Psoas muscle (tissue), 8 donors: ENCODE results near the gene GLB1L. TPM values are rescaled to one million over a fixed set of nuclear protein-coding genes. Genes with fewer than 3 reads are reported as not detected.

Experiments
- ATAC-seq, 4 donors: fragments of 200-7000 bp; cut with Tn5 transposase; one replicate each; pipeline ENCODE4 v1.9.1; 2020; ENCODE audit warnings: moderate library complexity in 3 of 4, mild to moderate bottlenecking in 2 of 4
- DNase-seq, 2 donors: peaks; one replicate each; pipeline ENCODE4 v3.0.0-alpha.2; 2020
- H3K27ac ChIP-seq: fragments of 200-600 bp; one replicate; pipeline ENCODE4 v1.8.0; 2022
- H3K27me3 ChIP-seq, 3 donors: fragments of 200-600 bp in 1 of 3; one replicate each; pipeline versions ENCODE4 v1.6.1 to v1.8.0; 2013 to 2022; ENCODE audit warnings: low read length in 2 of 3, mild to moderate bottlenecking in 2 of 3, moderate library complexity in 1 of 3; ENCODE audit not compliant: insufficient read depth in 3 of 3
- H3K36me3 ChIP-seq, 2 donors: fragments of 200-600 bp in 1 of 2; one replicate each; pipeline versions ENCODE4 v1.6.1 to v1.8.0; 2013 to 2022; ENCODE audit warnings: low read depth in 1 of 2, mild to moderate bottlenecking in 1 of 2, moderate library complexity in 1 of 2; ENCODE audit not compliant: insufficient read depth in 1 of 2
- H3K4me1 ChIP-seq: fragments of 200-600 bp; one replicate; pipeline ENCODE4 v1.8.0; 2022
- H3K4me3 ChIP-seq: fragments of 200-600 bp; one replicate; pipeline ENCODE4 v1.8.0; 2022; ENCODE audit warnings: mild to moderate bottlenecking
- H3K9me3 ChIP-seq: fragments of 200-600 bp; one replicate; pipeline ENCODE4 v1.8.0; 2022
- CTCF ChIP-seq: fragments of 200-600 bp; IDR thresholded peaks from one replicate; pipeline ENCODE4 v1.8.0; 2022; ENCODE audit warnings: antibody characterized with exemption
- WGBS, 3 donors: extraction: QIAGEN DNeasy Blood & Tissue Kit; methylation state at CpG; one replicate each; pipeline versions ENCODE4 v1.1.6 to v1.1.7; 2013; 5-methylcytosine and 5-hydroxymethylcytosine counted together
- intact Hi-C, 2 donors: fragments of 100-400 bp; cut with DNase I; formaldehyde crosslinking; loops; one replicate each; pipeline versions ENCODE4 v1.11.0 to v1.14.2; 2022
- polyA plus RNA-seq, 3 donors: library from polyadenylated mRNA; stranded (reverse); fragments of 200-250 nt; gene quantifications; one replicate each; pipeline ENCODE4 v1.2.3, GENCODE V29; 2013
- total RNA-seq, 4 donors: library from RNA; stranded (reverse); fragmentation: NEBNext Ultra II Directional in 2 of 4; extraction: Animal tissue kit (Norgen Biotek cat#: 25700) in 2 of 4; gene quantifications; one replicate each; pipeline versions ENCODE4 v1.2.1 to v1.2.4, GENCODE V29; 2021 to 2023
- donor health status: healthy with polysubstance abuse.
- donor health status: DM: no; HTN: no; CAD: no; lungs with moderate emphysema.
- donor health status: Bipolar disorder and iron deficiency.
- donor health status: healthy.
- donor health status: DM: yes; HTN: yes; CAD: no.
- donor health status: DM: no; HTN: no; CAD: no.
- donor health status: DM: no; HTN: no; CAD: no.
- donor health status: DM: yes; HTN: yes; CAD: no.

GLB1L gene
- total and polyA plus RNA-seq, 7 donors: 0.55 to 3.7 (median 0.90) TPM

DNA sequence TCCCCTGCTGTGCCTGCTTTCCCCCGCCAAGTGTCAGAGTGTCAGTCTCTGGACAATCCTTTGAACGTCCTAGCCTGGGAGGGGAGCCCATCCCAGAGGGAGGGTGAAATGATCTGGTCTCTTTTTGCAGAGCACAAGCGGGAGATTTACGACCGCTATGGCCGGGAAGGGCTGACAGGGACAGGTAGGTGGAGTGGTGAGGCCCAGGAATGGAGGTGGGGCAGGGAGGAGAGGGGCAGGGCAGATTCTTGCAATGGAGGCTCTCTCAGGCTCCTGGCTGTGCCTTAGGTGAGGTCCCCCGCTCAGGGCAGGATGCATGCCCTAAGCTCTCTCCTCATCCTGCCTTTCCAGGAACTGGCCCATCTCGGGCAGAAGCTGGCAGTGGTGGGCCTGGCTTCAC, 36.3 kb upstream of the GLB1L start:
- intact Hi-C loops: loop anchor here in 1 of 2 donors (5.0 kb wide), 1 partner anchor 106 kb away; the partner anchor contains the start of gene DNPEP
- DNase-seq (no peak), ATAC-seq (no peak)
- 69 to 76% (median 74%) methylated on average over 8 of the region's 8 CpGs for WGBS, 3 donors
- Histone ChIP-seq H3K4me3 (no peak overlapping the region), H3K27ac (peak overlapping the region; percentile 30), H3K27me3 (no peaks in the 10 kb centered on the region), H3K4me1 (peaks cover 30% of the 10 kb centered on the region), H3K9me3 (no peaks in the 10 kb centered on the region), H3K36me3 (peaks cover 0 to 63% of the 10 kb centered on the region in 2 donors)
- no peak for TF ChIP-seq CTCF

DNA sequence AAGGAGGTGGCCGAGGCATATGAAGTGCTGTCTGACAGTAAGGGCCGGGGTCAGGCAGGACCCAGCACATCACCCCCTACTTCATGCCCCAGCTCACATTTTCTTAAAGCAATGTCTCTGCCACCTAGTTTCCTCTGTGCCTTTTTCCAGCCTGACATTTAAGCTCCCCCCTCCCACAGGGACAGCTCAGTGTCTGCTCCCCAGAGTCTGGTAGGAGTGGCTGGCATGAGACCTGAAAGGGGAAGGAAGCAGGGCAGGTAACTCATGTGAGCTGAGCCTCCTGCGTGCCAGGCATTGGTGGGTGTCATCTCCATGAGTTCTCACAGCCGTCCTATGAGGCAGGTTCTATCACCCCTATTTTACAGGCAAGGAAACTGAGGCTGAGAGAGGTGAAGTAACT, 35.4 kb upstream of the GLB1L start:
- ATAC-seq (no peak), DNase-seq (no peak)
- Histone ChIP-seq H3K36me3 (peaks cover 0 to 56% of the 10 kb centered on the region in 2 donors), H3K27me3 (no peaks in the 10 kb centered on the region), H3K4me1 (peaks cover 30% of the 10 kb centered on the region), H3K27ac (peak overlapping the region; percentile 98), H3K4me3 (peak overlapping the region; percentile 92), H3K9me3 (no peaks in the 10 kb centered on the region)
- WGBS, 3 donors: 86 to 95% (median 93%) methylated on average over 4 of the region's 4 CpGs
- intact Hi-C loops: loop anchor here in 1 of 2 donors (5.0 kb wide), 1 partner anchor 107 kb away; the partner anchor contains the start of gene DNPEP
- TF ChIP-seq CTCF: no peak

DNA sequence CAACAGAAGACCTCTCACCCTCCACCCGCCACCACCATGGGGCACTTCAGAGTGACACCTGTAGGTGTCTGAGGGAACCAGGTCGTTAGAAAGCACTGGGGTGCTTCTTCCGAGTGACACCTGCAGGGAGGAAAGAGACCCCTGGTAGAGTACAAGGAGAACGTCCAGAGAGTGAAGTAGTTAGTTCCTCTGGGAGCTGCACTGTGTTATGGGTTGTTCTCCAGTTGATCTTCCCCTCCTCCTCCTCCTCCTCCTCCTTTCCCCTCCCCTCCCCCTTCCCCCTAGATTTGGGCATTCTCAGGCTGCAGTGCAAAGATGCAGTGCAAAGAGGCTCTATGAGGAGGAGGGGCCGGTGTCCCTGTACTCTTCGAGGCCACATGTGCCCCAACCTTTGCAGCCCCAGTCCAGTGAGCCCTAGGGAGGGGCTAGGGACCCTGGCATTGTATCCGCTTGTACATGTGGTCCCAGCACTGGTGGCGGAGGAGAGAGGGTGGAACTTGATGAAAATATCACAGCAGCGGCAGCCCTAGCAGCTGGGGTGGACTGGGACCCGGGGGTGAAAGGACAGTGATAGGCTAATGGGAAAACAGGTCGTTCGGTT, 34.8 kb upstream of the GLB1L start:
- Histone ChIP-seq H3K27me3 (no peaks in the 10 kb centered on the region), H3K36me3 (peaks cover 0 to 50% of the 10 kb centered on the region in 2 donors), H3K27ac (peak overlapping the region; percentile 98), H3K4me3 (peak overlapping the region; percentile 92), H3K4me1 (peaks cover 30% of the 10 kb centered on the region), H3K9me3 (no peaks in the 10 kb centered on the region)
- ATAC-seq: no peak
- 35 to 40% (median 39%) methylated on average over 12 of the region's 12 CpGs for WGBS, 3 donors
- no peak for TF ChIP-seq CTCF
- intact Hi-C loops: loop anchor here in 1 of 2 donors (5.0 kb wide), 1 partner anchor 107 kb away; the partner anchor contains the start of gene DNPEP
- no peak for DNase-seq

- Histone ChIP-seq H3K4me1 (peaks cover 30% of the 10 kb centered on the region), H3K4me3 (peak within 1 kb of the TSS; percentile 92), H3K9me3 (no peaks in the 10 kb centered on the region), H3K27ac (peak within 1 kb of the TSS; percentile 98), H3K36me3 (peaks cover 0 to 43% of the 10 kb centered on the region in 2 donors), H3K27me3 (no peaks in the 10 kb centered on the region)
- intact Hi-C loops: no loop called here
- no peak for TF ChIP-seq CTCF
- DNase-seq (peak; percentile 99 to 100), ATAC-seq (peak; percentile 91 to 93 (median 92))
- 0 to 1% (median 0%) methylated on average over 47 to 65 of the region's 65 CpGs for WGBS, 3 donors
These were observed 34.1 kb upstream of the GLB1L start, which contains the start of gene DNAJB2 for GRCh38 chr2:219279151-219279915. DNAJB2 (plus strand) TSS chr2:219279366; CDS start chr2:219279834, 468 bp downstream.
